ENCODE results near the gene GSAP. TPM values are rescaled to one million over a fixed set of nuclear protein-coding genes. Genes with fewer than 3 reads are reported as not detected.

The GSAP gene
- total RNA-seq, 1 experiment from 2014 or later, result 6.5 TPM

DNA sequence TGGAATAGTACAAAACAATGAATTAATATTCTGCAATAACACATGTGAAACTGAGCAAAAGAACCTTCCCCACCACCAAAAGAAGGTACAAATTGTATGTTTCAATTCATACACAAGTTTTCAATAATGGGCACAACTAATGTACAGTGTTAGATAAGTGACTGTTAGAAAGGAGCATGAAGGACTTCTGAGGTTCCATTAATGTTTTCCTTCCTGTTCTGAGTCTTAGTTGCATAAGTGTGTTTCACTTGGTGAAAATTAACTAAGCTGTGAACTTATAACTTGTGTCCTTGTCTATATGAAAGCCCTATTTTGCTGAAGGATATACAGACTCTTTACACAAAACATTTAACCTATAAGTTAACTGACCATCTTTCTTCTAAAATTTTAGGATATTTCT, 8.2 kb downstream of the GSAP start:
- Histone ChIP-seq H3K79me2 (ENCODE audit: low read length) (peaks cover 4% of the 10 kb centered on the region; the same call in 1 of the 2 replicates), H3K36me3 (ENCODE audit: low read depth, low read length) (no peaks in the 10 kb centered on the region), H4K20me1 (ENCODE audit: low read length) (no peaks in the 10 kb centered on the region), H3K9ac (ENCODE audit: low read length) (no peak overlapping the region), H3K27me3 (ENCODE audit: low read length) (no peaks in the 10 kb centered on the region), H3K4me3 (ENCODE audit: low read length) (no peak overlapping the region), H2AFZ (ENCODE audit: low read length) (no peak overlapping the region), H3K4me1 (ENCODE audit: insufficient read depth, low read length) (peaks cover 32% of the 10 kb centered on the region), H3F3A (ENCODE audit: low read length, unreplicated experiment) (no peaks in the 10 kb centered on the region), H3K4me2 (ENCODE audit: low read length) (no peak overlapping the region), H3K27ac (ENCODE audit: low read length) (no peak overlapping the region), H3K9me3 (ENCODE audit: low read length) (no peaks in the 10 kb centered on the region), H3K9me2 (replicated peaks; ENCODE audit: low read length) (no peaks in the 10 kb centered on the region)
- ATAC-seq (no peak), DNase-seq (no peak)
- intact Hi-C loops (cut with micrococcal nuclease), result no loop called here
- TF ChIP-seq EZH2 (IDR thresholded peaks at IDR 0.05; ENCODE audit: low read length, unreplicated experiment) (no peak), EZH2phosphoT487 (IDR thresholded peaks at IDR 0.05; ENCODE audit: borderline replicate concordance, low read length) (no peak)
- TF ChIP-seq, protein P1, sequence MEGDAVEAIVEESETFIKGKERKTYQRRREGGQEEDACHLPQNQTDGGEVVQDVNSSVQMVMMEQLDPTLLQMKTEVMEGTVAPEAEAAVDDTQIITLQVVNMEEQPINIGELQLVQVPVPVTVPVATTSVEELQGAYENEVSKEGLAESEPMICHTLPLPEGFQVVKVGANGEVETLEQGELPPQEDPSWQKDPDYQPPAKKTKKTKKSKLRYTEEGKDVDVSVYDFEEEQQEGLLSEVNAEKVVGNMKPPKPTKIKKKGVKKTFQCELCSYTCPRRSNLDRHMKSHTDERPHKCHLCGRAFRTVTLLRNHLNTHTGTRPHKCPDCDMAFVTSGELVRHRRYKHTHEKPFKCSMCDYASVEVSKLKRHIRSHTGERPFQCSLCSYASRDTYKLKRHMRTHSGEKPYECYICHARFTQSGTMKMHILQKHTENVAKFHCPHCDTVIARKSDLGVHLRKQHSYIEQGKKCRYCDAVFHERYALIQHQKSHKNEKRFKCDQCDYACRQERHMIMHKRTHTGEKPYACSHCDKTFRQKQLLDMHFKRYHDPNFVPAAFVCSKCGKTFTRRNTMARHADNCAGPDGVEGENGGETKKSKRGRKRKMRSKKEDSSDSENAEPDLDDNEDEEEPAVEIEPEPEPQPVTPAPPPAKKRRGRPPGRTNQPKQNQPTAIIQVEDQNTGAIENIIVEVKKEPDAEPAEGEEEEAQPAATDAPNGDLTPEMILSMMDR (conservative IDR thresholded peaks at IDR 0.05; ENCODE audit: low read depth, low read length), result no peak
- BruUV-seq (replicated peaks), result no TSS peak
- POLR2A ChIA-PET (ENCODE audit: unreplicated experiment), result no interaction called here
- CTCF ChIA-PET, result no interaction called here

DNA sequence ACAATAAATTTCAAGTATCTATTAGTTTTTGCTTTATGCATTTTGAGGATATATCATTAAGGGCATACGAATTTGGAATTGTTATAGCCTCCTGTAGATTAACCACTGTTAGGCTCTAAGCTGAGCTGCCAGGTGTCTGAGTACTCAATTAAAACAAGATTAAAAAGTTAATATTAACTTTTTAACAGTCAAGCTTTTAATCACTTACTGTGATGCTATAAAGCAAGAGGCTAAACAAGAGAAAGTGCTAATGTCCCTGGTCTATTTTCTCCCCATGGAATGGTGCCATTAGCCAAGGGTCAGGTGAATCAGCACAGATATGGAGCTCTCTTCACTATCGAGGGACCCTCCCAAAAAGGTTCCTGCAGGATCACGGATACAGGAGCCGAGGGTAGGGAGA, 9.7 kb downstream of the GSAP start:
- Histone ChIP-seq H3K9ac (ENCODE audit: low read length) (no peak overlapping the region), H3K27ac (ENCODE audit: low read length) (no peak overlapping the region), H3F3A (ENCODE audit: low read length, unreplicated experiment) (no peaks in the 10 kb centered on the region), H3K4me2 (ENCODE audit: low read length) (no peak overlapping the region), H3K9me2 (replicated peaks; ENCODE audit: low read length) (no peaks in the 10 kb centered on the region), H3K36me3 (ENCODE audit: low read depth, low read length) (no peaks in the 10 kb centered on the region), H2AFZ (ENCODE audit: low read length) (no peak overlapping the region), H3K4me1 (ENCODE audit: insufficient read depth, low read length) (peaks cover 29% of the 10 kb centered on the region), H3K9me3 (ENCODE audit: low read length) (no peaks in the 10 kb centered on the region), H3K79me2 (ENCODE audit: low read length) (no peaks in the 10 kb centered on the region), H3K4me3 (ENCODE audit: low read length) (no peak overlapping the region), H3K27me3 (ENCODE audit: low read length) (no peaks in the 10 kb centered on the region), H4K20me1 (ENCODE audit: low read length) (no peaks in the 10 kb centered on the region)
- ATAC-seq (no peak), DNase-seq (no peak)
- POLR2A ChIA-PET (ENCODE audit: unreplicated experiment), result no interaction called here
- CTCF ChIA-PET, result no interaction called here
- no TSS peak for BruUV-seq (replicated peaks)
- intact Hi-C loops (cut with micrococcal nuclease), result no loop called here
- TF ChIP-seq EZH2phosphoT487 (IDR thresholded peaks at IDR 0.05; ENCODE audit: borderline replicate concordance, low read length) (no peak), EZH2 (IDR thresholded peaks at IDR 0.05; ENCODE audit: low read length, unreplicated experiment) (no peak)
- TF ChIP-seq, protein P1 (conservative IDR thresholded peaks at IDR 0.05; ENCODE audit: low read depth, low read length), result no peak

DNA sequence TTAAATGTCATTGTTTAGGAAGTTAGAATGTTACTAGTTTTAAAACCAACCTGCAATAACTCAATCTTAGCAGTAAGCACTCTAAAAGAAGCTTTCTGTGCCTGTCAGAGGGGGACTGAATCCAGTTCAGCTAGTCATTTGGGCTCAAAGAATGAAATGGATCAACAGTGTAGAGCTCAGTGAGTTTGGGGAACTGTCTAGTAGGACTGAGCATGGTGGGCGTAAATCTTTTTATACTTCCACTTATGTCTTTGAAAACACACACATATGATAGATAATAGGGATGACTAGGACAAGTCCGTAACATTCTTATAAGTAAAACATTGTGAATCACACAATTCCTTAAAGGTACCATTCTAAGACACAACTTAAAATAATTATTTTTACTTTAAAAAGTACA, 11.5 kb downstream of the GSAP start:
- H3K9me2 ChIP-seq (replicated peaks; ENCODE audit: low read length), result no peaks in the 10 kb centered on the region
- no peaks in the 10 kb centered on the region for H3K79me2 ChIP-seq (ENCODE audit: low read length)
- H3F3A ChIP-seq (ENCODE audit: low read length, unreplicated experiment), result no peaks in the 10 kb centered on the region
- H3K4me1 ChIP-seq (ENCODE audit: insufficient read depth, low read length), result peaks cover 11% of the 10 kb centered on the region
- H3K9ac ChIP-seq (ENCODE audit: low read length), result no peak overlapping the region
- no peak overlapping the region for H2AFZ ChIP-seq (ENCODE audit: low read length)
- no peaks in the 10 kb centered on the region for H3K36me3 ChIP-seq (ENCODE audit: low read depth, low read length)
- H3K4me2 ChIP-seq (ENCODE audit: low read length), result no peak overlapping the region
- H3K27me3 ChIP-seq (ENCODE audit: low read length), result no peaks in the 10 kb centered on the region
- TF ChIP-seq EZH2phosphoT487 (IDR thresholded peaks at IDR 0.05; ENCODE audit: borderline replicate concordance, low read length) (no peak), EZH2 (IDR thresholded peaks at IDR 0.05; ENCODE audit: low read length, unreplicated experiment) (no peak)
- TF ChIP-seq, protein P1 (conservative IDR thresholded peaks at IDR 0.05; ENCODE audit: low read depth, low read length), result no peak
- CTCF ChIA-PET, result no interaction called here
- BruUV-seq (replicated peaks), result no TSS peak
- H3K27ac ChIP-seq (ENCODE audit: low read length), result no peak overlapping the region
- H3K9me3 ChIP-seq (ENCODE audit: low read length), result no peaks in the 10 kb centered on the region
- intact Hi-C loops (cut with micrococcal nuclease), result no loop called here
- no peak overlapping the region for H3K4me3 ChIP-seq (ENCODE audit: low read length)
- ATAC-seq, result no peak
- no peak for DNase-seq
- no peaks in the 10 kb centered on the region for H4K20me1 ChIP-seq (ENCODE audit: low read length)
- POLR2A ChIA-PET (ENCODE audit: unreplicated experiment), result no interaction called here
